Body of pancreas (tissue), 4 donors: ENCODE results near the gene IWS1.
"Not testable (repeated sequence)": the region's sequence is repeated elsewhere in the genome, so short reads cannot be mapped to it uniquely, and the experiment has no call there.

Source experiments
- POLR2A ChIP-seq, 3 donors: fragments of 450-650 bp; IDR thresholded peaks; one replicate each; pipeline ENCODE4 v1.6.1; 2016; ENCODE audit warnings: antibody characterized with exemption in 3 of 3, mild to moderate bottlenecking in 2 of 3
- TF ChIP-seq, protein P1 (sequence below), 7 experiments: fragments of 450-650 bp in 4 of 7; fragments of 200-600 bp in 3 of 7; sonication (generic) in 3 of 7; IDR thresholded peaks; one replicate each; pipeline ENCODE4 v1.5.1; 2016 to 2019; ENCODE audit warnings: antibody characterized with exemption in 7 of 7

- TF ChIP-seq, protein P1, sequence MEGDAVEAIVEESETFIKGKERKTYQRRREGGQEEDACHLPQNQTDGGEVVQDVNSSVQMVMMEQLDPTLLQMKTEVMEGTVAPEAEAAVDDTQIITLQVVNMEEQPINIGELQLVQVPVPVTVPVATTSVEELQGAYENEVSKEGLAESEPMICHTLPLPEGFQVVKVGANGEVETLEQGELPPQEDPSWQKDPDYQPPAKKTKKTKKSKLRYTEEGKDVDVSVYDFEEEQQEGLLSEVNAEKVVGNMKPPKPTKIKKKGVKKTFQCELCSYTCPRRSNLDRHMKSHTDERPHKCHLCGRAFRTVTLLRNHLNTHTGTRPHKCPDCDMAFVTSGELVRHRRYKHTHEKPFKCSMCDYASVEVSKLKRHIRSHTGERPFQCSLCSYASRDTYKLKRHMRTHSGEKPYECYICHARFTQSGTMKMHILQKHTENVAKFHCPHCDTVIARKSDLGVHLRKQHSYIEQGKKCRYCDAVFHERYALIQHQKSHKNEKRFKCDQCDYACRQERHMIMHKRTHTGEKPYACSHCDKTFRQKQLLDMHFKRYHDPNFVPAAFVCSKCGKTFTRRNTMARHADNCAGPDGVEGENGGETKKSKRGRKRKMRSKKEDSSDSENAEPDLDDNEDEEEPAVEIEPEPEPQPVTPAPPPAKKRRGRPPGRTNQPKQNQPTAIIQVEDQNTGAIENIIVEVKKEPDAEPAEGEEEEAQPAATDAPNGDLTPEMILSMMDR (IDR thresholded peaks at IDR 0.05): not testable (repeated sequence)
- TF ChIP-seq POLR2A (IDR thresholded peaks at IDR 0.05): not testable (repeated sequence)
Measured at GRCh38 chr2:127529416-127529815, 3.1 kb upstream of the IWS1 start.
